ENCODE data around the gene ACTRT3. TPM values are rescaled to one million over a fixed set of nuclear protein-coding genes. Genes with fewer than 3 reads are reported as not detected.

Gene ACTRT3
- total RNA-seq, 1 donor from 2014 or later: 1.5 TPM

GRCh38 chr3:169759256-169759655, 10.1 kb downstream of the ACTRT3 start:
- no peak for TF ChIP-seq CTCF (conservative IDR thresholded peaks at IDR 0.05)
- H3K36me3 Mint-ChIP-seq (ENCODE audit: low read depth): peaks cover 3% of the 10 kb centered on the region

GRCh38 chr3:169758359-169758994, 10.9 kb downstream of the ACTRT3 start:
- DNase-seq (ENCODE audit: low read depth, low spot score): no peak
- Mint-ChIP-seq H3K27me3 (ENCODE audit: low read depth) (peaks cover 23% of the 10 kb centered on the region), H3K36me3 (ENCODE audit: low read depth) (peaks cover 3% of the 10 kb centered on the region), H3K9me3 (peaks cover 2% of the 10 kb centered on the region), H3K4me1 (no peaks in the 10 kb centered on the region), H3K27ac (ENCODE audit: unreplicated experiment) (no peak overlapping the region), H3K4me3 (no peak overlapping the region)
- TF ChIP-seq CTCF (conservative IDR thresholded peaks at IDR 0.05): no peak

More at GRCh38 chr3:169759256-169759655, 10.1 kb downstream of the ACTRT3 start:
- H3K9me3 Mint-ChIP-seq: peaks cover 2% of the 10 kb centered on the region
- H3K4me1 Mint-ChIP-seq: no peaks in the 10 kb centered on the region
- H3K27ac Mint-ChIP-seq (ENCODE audit: unreplicated experiment): no peak overlapping the region
- DNase-seq (ENCODE audit: low read depth, low spot score): no peak
- H3K27me3 Mint-ChIP-seq (ENCODE audit: low read depth): peaks cover 21% of the 10 kb centered on the region
- no peak overlapping the region for H3K4me3 Mint-ChIP-seq

GRCh38 chr3:169755488-169755887, 13.9 kb downstream of the ACTRT3 start:
- Mint-ChIP-seq H3K27me3 (ENCODE audit: low read depth) (peaks cover 24% of the 10 kb centered on the region), H3K9me3 (no peaks in the 10 kb centered on the region), H3K36me3 (ENCODE audit: low read depth) (no peaks in the 10 kb centered on the region), H3K4me1 (no peaks in the 10 kb centered on the region), H3K27ac (ENCODE audit: unreplicated experiment) (no peak overlapping the region), H3K4me3 (no peak overlapping the region)
- no peak for DNase-seq (ENCODE audit: low read depth, low spot score)
- no peak for TF ChIP-seq CTCF (conservative IDR thresholded peaks at IDR 0.05)

- no peak overlapping the region for H3K27ac Mint-ChIP-seq (ENCODE audit: unreplicated experiment)
- H3K27me3 Mint-ChIP-seq (ENCODE audit: low read depth): peaks cover 24% of the 10 kb centered on the region
- H3K4me3 Mint-ChIP-seq: no peak overlapping the region
- no peak for DNase-seq (ENCODE audit: low read depth, low spot score)
- no peak for TF ChIP-seq CTCF (conservative IDR thresholded peaks at IDR 0.05)
- H3K4me1 Mint-ChIP-seq: no peaks in the 10 kb centered on the region
- H3K36me3 Mint-ChIP-seq (ENCODE audit: low read depth): no peaks in the 10 kb centered on the region
- H3K9me3 Mint-ChIP-seq: no peaks in the 10 kb centered on the region
These were observed 14.7 kb downstream of the ACTRT3 start for GRCh38 chr3:169754711-169755110.

- no peaks in the 10 kb centered on the region for H3K9me3 Mint-ChIP-seq
These were observed 17.5 kb downstream of the ACTRT3 start for GRCh38 chr3:169751875-169752274.

More at GRCh38 chr3:169751875-169752274, 17.5 kb downstream of the ACTRT3 start:
- H3K36me3 Mint-ChIP-seq (ENCODE audit: low read depth): no peaks in the 10 kb centered on the region
- no peak for TF ChIP-seq CTCF (conservative IDR thresholded peaks at IDR 0.05)
- H3K4me1 Mint-ChIP-seq: no peaks in the 10 kb centered on the region
- no peak overlapping the region for H3K27ac Mint-ChIP-seq (ENCODE audit: unreplicated experiment)
- H3K4me3 Mint-ChIP-seq: no peak overlapping the region
- H3K27me3 Mint-ChIP-seq (ENCODE audit: low read depth): peaks cover 39% of the 10 kb centered on the region
- no peak for DNase-seq (ENCODE audit: low read depth, low spot score)
